ENCODE measurements around the gene RLN3.

The RLN3 gene

GRCh38 chr19:14073925-14074838, 46.2 kb downstream of the RLN3 start:
- DNase-seq (ENCODE audit: low spot score) (no peak), FAIRE-seq (no peak)

DNA sequence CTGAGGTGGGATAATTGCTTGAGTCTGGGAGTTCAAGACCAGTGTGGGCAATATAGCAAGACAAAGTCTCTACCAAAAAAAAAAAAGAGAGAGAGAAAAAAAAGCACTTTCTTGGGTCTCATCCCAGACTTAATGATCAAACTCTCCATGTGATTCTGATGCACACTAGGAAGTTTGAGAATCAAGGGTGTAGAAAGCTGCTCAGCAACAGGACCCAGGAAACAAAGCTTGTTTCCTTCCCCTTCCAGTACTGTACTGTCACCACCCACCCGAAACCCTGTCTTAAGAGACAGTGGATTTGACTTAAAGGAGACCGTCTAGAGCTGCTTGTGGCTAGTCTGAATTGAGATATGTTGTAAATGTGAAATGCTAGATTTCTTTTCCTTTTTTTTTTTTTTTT, 50.5 kb downstream of the RLN3 start:
- FAIRE-seq (no peak), DNase-seq (ENCODE audit: low spot score) (no peak)

Measured in RCC 7860 (cell line).